ENCODE results near the gene MAN1B1.
A peak's percentile ranks its signal among the peaks of the same experiment; 100 is the strongest.

Gene MAN1B1

GRCh38 chr9:137068539-137069507, 18.0 kb upstream of the MAN1B1 start:
- DNase-seq (ENCODE audit: low spot score): no peak

GRCh38 chr9:137069508-137070091, 17.2 kb upstream of the MAN1B1 start:
- no peak for DNase-seq (ENCODE audit: low spot score)

GRCh38 chr9:137070201-137070905, 16.4 kb upstream of the MAN1B1 start, which contains the start of gene SAPCD2:
Gene SAPCD2 (minus strand): TSS chr9:137070557. CDS start chr9:137070460, 97 bp downstream.
- DNase-seq (ENCODE audit: low spot score): peak; percentile 97

DNA sequence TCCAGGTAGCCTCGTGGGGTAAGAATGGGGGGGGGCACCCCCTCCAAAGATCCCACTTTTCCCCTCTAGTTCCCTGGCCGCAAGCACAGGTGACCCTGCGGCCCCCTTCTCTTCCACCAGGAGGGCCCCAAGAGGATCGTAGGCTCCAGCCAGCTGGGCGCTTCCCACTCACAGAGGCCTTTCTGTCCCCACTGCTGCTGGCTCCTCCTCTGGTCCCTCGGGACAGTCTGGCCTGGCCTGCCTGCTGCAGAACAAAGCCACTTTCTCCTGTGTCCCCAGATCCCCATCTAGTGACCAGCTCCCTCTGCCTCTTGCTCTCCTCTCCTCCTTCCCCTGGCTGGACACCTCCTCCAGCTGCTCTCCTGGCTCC, 15.9 kb upstream of the MAN1B1 start:
- DNase-seq (ENCODE audit: low spot score): peak; percentile 61

DNA sequence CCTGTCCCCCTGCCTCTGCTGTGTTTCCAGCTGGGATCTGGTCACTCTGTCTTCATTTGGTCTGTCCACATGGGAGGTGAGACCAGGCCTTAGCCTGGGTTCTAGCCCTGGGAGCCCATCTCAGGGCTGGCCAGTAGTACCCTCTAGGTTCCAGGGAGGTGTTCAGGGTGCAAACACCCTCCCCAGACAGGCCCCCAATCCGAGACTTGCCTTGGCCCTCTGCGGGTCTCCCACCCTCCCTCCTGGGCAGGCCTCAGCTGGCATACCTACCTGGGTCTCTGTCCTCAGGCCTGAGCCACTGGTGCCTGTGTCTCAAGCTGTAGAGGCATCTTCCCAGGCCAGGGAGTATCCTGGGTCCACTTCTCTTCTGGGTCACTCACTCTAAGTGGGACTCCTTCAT, 15.5 kb upstream of the MAN1B1 start:
- no peak for DNase-seq (ENCODE audit: low spot score)

GRCh38 chr9:137073992-137074399, 12.8 kb upstream of the MAN1B1 start:
- no peak for DNase-seq (ENCODE audit: low spot score)

DNA sequence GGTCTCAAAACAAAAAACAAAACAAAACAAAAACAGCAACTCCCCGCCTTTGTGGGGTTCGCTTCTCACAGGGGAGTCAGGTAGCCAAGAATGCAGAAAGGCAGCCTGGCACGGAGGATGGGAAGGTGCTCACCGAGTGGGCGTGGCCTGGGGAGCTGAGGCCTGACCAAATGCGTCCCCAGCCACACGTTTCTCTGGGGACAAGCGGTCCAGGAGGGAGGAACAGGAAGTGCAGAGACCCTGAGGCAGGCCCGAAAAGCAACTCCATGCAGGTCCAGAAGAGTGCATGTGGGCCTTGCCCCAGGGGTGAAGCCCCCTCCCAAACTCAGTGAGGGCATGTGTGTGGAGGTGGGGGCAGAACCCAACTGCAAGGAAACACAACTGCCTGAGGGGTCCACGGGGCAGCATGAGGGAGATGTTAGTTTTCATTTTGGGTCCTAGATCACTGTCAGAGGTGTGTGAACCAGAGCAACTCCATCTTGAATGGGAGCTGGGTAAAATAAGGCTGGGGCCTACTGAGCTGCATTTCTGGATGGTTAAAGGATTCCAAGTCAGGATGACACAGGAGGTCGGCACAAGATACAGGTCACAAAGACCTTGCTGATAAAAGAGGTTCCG, 12.0 kb upstream of the MAN1B1 start:
- no peak for DNase-seq (ENCODE audit: low spot score)

GRCh38 chr9:137075275-137075775, 11.5 kb upstream of the MAN1B1 start:
- DNase-seq (ENCODE audit: low spot score): no peak

DNA sequence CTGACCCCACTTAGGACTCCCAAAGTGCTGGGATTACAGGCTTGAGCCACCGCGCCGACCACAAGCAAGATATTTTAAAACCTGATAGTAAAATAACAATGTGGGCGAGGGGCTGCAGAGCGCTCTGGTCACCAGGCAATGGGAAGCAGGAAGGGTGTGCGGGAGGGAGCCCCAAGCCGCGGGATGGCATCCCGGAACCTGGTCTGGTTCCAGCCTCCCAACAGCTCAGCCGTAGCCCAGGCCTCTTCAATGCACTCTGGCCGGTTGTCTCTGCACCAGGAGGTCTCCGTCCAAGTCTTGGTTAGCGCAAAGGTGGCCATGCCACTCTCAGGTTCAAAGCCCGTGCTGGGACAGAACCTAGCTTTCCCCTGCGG, 10.2 kb upstream of the MAN1B1 start:
- no peak for DNase-seq (ENCODE audit: low spot score)

- peak; percentile 87 for DNase-seq (ENCODE audit: low spot score)
Measured at GRCh38 chr9:137077010-137077747, 9.6 kb upstream of the MAN1B1 start, which contains the start of gene UAP1L1. Gene UAP1L1 (plus strand): TSS chr9:137077517. CDS start chr9:137077533, 16 bp downstream.

DNA sequence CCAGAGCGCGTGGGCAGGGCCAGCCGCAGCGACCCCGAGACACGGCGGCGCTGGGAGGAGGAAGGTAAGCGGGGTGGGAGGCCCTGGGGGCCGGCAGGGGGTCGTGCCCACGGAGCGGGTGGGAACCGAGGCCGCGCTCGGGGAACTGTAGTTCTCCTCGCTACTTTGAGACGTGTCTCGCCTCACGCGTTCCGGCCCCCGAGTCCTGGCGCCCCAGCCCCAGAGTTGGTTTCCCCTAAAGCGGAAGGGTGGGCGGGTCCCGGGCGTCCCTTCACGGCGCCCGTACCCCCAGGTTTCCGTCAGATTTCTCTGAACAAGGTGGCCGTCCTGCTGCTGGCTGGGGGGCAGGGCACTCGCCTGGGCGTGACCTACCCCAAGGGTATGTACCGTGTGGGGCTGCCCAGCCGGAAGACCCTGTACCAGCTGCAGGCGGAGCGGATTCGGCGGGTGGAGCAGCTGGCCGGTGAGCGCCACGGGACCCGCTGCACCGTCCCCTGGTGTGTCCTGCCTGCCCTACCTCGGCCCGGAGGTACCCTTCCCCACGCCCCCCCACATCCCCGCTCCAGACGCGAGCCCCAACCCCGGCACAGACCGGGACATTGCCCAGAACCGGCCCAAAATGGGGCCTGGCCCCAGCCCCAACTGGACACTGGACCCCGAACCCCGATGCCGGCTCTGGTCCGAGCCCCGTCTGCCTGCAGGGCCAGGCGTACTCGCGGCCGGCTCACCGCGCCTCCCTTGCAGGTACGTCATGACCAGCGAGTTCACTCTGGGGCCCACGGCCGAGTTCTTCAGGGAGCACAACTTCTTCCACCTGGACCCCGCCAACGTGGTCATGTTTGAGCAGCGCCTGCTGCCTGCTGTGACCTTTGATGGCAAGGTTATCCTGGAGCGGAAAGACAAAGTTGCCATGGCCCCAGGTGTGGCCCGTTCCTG, 8.8 kb upstream of the MAN1B1 start:
- peak; percentile 63 for DNase-seq (ENCODE audit: low spot score)

DNA sequence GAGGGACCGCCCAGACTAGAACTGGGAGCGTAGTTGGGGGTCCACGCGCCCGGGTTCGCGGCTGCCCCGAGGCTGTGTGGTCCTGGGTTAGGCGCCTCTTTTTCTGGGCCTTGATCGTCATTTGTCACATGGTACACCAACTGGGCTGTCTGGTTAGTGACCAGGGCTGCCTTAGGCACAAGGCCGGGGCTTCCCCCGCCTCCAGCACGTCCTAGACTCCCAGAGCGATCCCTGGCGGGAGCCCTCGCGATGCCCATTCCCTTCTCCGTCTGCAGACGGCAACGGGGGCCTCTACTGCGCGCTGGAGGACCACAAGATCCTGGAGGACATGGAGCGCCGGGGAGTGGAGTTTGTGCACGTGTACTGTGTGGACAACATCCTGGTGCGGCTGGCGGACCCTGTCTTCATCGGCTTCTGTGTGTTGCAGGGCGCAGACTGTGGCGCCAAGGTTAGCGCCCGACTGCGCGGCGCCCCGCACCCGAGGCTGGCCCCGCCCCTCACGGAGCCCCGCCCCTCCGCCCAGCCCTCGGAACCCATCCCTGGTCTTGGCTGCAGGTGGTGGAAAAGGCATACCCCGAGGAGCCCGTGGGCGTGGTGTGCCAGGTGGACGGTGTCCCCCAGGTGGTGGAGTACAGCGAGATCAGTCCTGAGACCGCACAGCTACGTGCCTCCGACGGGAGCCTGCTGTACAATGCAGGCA, 7.9 kb upstream of the MAN1B1 start:
- DNase-seq (ENCODE audit: low spot score): no peak

GRCh38 chr9:137079401-137079787, 7.4 kb upstream of the MAN1B1 start:
- DNase-seq (ENCODE audit: low spot score): no peak

DNA sequence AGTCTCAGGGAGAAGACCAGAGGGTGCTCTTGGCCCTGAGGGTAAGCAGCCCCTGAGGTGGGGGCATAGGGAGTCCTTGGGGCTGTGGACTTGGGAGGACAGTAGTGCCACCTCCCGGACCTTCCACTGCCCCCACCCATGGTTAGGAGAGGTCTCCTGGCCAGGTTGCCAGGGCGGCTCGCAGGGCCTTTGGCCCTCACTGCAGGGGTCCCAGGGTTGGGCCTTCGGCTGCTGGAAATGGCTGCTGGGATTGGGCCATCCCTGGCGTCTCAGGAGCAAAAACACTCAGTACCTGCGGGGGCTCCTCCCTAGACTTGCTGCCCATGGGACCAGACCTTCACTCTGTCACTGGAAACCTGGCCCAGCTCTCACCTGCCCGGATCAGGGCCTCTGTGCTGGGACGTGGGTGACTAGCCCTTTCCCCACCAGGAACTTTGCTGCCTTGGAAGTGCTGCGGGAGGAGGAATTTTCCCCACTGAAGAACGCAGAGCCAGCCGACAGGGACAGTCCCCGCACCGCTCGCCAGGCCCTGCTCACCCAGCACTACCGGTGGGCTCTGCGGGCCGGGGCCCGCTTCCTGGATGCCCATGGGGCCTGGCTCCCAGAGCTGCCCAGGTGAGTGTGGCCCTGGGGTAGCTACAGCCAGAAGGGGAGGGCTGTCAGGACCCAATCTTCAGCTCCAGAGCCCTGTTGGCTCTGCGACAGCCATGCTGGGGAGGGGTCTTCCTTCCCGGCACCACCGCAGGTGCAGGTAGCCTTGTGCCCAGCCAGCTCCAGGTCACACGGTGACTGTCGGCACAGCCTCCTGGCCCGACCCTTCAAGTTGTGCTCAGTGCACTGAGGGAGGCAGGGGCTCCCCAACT, 6.3 kb upstream of the MAN1B1 start:
- DNase-seq (ENCODE audit: low spot score): no peak

DNA sequence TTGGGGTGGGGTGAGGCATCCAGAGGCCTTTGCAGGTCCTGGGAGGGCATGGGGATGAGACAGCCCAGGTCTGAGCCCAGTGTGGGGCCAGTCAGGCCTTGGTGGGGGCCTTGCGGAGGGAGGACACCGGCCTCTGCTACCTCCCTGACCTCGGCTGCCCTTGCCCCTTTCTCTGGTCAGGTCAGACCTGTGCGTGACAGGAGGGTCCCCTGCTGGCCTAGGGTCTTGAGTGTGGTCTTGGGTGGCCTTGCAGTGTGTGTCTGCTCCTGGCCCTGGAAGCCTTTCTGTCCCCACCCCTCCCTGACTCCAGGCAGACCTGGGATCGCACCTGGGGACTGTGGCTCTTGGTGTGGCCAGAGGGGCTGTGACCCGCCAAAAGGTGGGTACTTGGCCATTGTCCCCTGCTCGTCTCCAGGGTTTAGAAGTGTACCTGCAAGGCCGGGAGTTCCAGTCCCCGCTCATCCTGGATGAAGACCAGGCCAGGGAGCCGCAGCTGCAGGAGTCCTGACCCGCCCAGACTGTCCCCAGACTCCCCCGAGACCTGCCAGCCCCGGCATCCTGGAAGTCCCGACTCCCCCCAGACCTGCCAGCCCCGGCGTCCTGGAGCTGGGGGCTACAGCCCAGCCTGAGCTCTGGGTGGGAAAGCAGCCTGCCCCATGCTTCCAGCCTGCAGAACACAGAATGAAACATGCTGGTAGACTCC, 4.4 kb upstream of the MAN1B1 start:
- DNase-seq (ENCODE audit: low spot score): no peak

GRCh38 chr9:137082925-137083290, 3.9 kb upstream of the MAN1B1 start:
- no peak for DNase-seq (ENCODE audit: low spot score)

- peak; percentile 99 for DNase-seq (ENCODE audit: low spot score)
Measured at GRCh38 chr9:137083394-137084004, 3.3 kb upstream of the MAN1B1 start.

GRCh38 chr9:137084526-137084925, 2.3 kb upstream of the MAN1B1 start:
- no peak for DNase-seq (ENCODE audit: low spot score)

Measured in RKO (cell line).